Uterus (tissue), 4 donors: ENCODE measurements around the gene EPB41L2. TPM values are rescaled to one million over a fixed set of nuclear protein-coding genes. Genes with fewer than 3 reads are reported as not detected.

ENCODE experiments used
- DNase-seq, 2 donors: peaks; one replicate each; pipeline ENCODE4 v3.0.0-alpha.2; 2019 to 2020
- H3K27ac ChIP-seq, 2 donors: fragments of 200-600 bp; sonication (generic); 1 replicate in 1 of 2; 2 replicates in 1 of 2; pipeline ENCODE4 v1.5.1; 2016 to 2018
- H3K27me3 ChIP-seq, 2 donors: fragments of 200-600 bp; sonication (generic); one replicate each; pipeline ENCODE4 v1.5.1; 2018 to 2019; ENCODE audit warnings: control low read depth in 1 of 2
- H3K36me3 ChIP-seq, 2 donors: fragments of 200-600 bp; sonication (generic); one replicate each; pipeline ENCODE4 v1.5.1; 2019; ENCODE audit warnings: control low read depth in 1 of 2
- H3K4me1 ChIP-seq, 2 donors: fragments of 200-600 bp; sonication (generic); one replicate each; pipeline ENCODE4 v1.5.1; 2018 to 2019; ENCODE audit warnings: control low read depth in 1 of 2
- H3K4me3 ChIP-seq, 2 donors: fragments of 200-600 bp; sonication (generic); 1 replicate in 1 of 2; 2 replicates in 1 of 2; pipeline ENCODE4 v1.5.1; 2018 to 2019; ENCODE audit warnings: mild to moderate bottlenecking in 1 of 2
- H3K9me3 ChIP-seq, 2 donors: fragments of 200-600 bp; sonication (generic); one replicate each; pipeline ENCODE4 v1.5.1; 2019; ENCODE audit warnings: control low read depth in 1 of 2
- POLR2A ChIP-seq, 2 donors: fragments of 450-650 bp; IDR thresholded peaks; one replicate each; pipeline ENCODE4 v1.6.1; 2016; ENCODE audit warnings: antibody characterized with exemption in 2 of 2, mild to moderate bottlenecking in 1 of 2, moderate library complexity in 1 of 2
- intact Hi-C: fragments of 100-400 bp; cut with DNase I; formaldehyde crosslinking; loops from one replicate; pipeline ENCODE4 v1.15.1; 2023; ENCODE audit warnings: low total_unique reads
- total RNA-seq, 4 donors: library from RNA; depleted of rRNA in 3 of 4; stranded (reverse); fragments of >200 nt in 3 of 4; gene quantifications; one replicate each; pipeline versions ENCODE4 v1.1.0 to v1.2.4, GENCODE V29; 2014 to 2023
- TF ChIP-seq, protein P1 (sequence below), 4 experiments: fragments of 200-600 bp in 2 of 4; fragments of 450-650 bp in 2 of 4; sonication (generic) in 2 of 4; IDR thresholded peaks; one replicate each; pipeline ENCODE4 v1.5.1; 2016 to 2019; ENCODE audit warnings: antibody characterized with exemption in 4 of 4, mild to moderate bottlenecking in 2 of 4, moderate library complexity in 1 of 4
- donor health status: DM: yes; HTN: yes; CAD: no.

EPB41L2 gene
- total RNA-seq, 4 donors from 2014 or later: 72.5 to 237 (median 148) TPM

DNA sequence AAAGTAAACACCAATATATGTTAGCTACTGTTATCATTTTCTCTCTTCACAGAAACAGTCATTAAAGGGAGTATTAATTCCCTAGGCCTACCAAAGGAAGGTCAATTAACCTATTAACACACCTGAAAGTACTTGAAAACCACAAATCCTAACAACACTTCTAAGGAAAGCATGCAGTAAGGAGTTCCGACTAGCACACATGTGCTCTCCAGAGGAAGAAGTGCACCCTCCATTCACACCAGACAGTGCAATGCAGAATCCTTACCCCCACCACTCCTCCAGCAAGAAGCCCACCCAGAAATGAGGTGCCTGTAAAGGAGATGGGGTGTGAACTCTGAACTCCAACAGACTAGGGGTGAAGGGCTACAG is 58.7 kb downstream of the EPB41L2 start:
- Histone ChIP-seq H3K9me3 (no peaks in the 10 kb centered on the region), H3K27me3 (no peaks in the 10 kb centered on the region), H3K36me3 (no peaks in the 10 kb centered on the region), H3K27ac (no peak overlapping the region), H3K4me1 (no peaks in the 10 kb centered on the region), H3K4me3 (no peak overlapping the region)
- DNase-seq: no peak
- TF ChIP-seq, protein P1, sequence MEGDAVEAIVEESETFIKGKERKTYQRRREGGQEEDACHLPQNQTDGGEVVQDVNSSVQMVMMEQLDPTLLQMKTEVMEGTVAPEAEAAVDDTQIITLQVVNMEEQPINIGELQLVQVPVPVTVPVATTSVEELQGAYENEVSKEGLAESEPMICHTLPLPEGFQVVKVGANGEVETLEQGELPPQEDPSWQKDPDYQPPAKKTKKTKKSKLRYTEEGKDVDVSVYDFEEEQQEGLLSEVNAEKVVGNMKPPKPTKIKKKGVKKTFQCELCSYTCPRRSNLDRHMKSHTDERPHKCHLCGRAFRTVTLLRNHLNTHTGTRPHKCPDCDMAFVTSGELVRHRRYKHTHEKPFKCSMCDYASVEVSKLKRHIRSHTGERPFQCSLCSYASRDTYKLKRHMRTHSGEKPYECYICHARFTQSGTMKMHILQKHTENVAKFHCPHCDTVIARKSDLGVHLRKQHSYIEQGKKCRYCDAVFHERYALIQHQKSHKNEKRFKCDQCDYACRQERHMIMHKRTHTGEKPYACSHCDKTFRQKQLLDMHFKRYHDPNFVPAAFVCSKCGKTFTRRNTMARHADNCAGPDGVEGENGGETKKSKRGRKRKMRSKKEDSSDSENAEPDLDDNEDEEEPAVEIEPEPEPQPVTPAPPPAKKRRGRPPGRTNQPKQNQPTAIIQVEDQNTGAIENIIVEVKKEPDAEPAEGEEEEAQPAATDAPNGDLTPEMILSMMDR (IDR thresholded peaks at IDR 0.05): no peak
- no peak for TF ChIP-seq POLR2A (IDR thresholded peaks at IDR 0.05)
- intact Hi-C loops: no loop called here

DNA sequence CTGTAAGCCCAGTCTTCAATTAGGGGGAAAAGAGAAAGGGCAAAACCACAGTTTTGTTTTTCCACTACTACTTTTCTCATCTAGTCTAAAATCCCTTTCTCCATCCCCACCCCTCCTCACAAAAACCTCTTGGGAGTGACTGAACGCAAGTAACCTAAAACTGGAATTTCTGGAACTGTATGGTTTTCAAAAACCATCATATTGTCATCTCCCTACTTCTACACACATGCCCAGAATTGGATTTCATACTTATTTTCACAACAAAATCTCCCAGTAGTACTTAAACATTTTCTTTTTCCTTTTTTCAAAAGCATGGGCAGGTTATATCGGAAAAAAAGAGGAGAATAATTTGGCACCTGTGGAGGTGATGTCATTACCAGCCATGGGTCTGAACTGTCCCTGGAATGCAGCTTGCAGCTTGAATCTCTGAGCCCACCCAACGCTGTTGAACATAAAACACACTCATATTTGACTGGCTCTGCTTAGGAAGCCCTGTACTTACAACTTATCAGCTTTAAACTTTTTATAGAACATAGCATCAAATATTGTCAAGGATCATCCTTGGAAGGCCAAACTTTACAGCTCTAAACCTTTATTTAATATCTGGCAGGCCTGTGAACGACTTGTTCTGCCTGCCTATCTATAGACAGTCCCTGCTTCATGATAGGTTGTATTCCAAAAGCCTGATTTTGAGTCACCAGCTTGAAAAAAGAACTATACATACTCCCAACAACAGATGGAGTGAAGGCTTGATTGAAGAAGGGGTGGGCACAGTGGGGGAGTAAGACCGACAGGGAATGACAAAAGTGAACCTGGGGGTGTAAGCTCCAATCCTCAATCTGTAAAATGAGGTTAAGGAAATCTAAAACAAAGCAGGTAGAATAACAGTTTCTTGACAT is 59.3 kb downstream of the EPB41L2 start:
- Histone ChIP-seq H3K4me1 (no peaks in the 10 kb centered on the region), H3K27ac (peak overlapping the region in 1 of 2 donors; percentile 21), H3K9me3 (no peaks in the 10 kb centered on the region), H3K4me3 (no peak overlapping the region), H3K27me3 (no peaks in the 10 kb centered on the region), H3K36me3 (no peaks in the 10 kb centered on the region)
- intact Hi-C loops: no loop called here
- no peak for TF ChIP-seq POLR2A (IDR thresholded peaks at IDR 0.05)
- TF ChIP-seq, protein P1 (IDR thresholded peaks at IDR 0.05): no peak
- no peak for DNase-seq

DNA sequence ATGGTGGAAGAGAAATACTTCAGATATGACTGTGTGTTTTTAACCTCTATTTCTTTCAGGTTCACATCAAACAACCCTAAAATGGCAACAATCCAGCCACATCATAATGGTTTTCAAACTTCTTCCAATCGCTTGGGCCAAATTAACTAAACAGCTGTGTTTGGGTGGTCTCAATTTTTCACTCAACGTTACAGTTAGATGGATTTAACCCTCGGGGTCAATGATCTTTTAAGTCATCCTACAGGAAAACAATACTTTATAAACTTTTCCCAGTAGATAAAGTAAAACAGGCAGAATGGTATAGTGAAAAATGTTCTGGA is 60.4 kb downstream of the EPB41L2 start:
- TF ChIP-seq, protein P1 (IDR thresholded peaks at IDR 0.05): no peak
- no peak for TF ChIP-seq POLR2A (IDR thresholded peaks at IDR 0.05)
- no peaks in the 10 kb centered on the region for H3K27me3 ChIP-seq
- peak overlapping the region in 1 of 2 donors; percentile 3 for H3K27ac ChIP-seq
- H3K9me3 ChIP-seq: no peaks in the 10 kb centered on the region
- H3K4me1 ChIP-seq: no peaks in the 10 kb centered on the region
- intact Hi-C loops: no loop called here
- no peak for DNase-seq
- H3K4me3 ChIP-seq: no peak overlapping the region
- H3K36me3 ChIP-seq: no peaks in the 10 kb centered on the region

DNA sequence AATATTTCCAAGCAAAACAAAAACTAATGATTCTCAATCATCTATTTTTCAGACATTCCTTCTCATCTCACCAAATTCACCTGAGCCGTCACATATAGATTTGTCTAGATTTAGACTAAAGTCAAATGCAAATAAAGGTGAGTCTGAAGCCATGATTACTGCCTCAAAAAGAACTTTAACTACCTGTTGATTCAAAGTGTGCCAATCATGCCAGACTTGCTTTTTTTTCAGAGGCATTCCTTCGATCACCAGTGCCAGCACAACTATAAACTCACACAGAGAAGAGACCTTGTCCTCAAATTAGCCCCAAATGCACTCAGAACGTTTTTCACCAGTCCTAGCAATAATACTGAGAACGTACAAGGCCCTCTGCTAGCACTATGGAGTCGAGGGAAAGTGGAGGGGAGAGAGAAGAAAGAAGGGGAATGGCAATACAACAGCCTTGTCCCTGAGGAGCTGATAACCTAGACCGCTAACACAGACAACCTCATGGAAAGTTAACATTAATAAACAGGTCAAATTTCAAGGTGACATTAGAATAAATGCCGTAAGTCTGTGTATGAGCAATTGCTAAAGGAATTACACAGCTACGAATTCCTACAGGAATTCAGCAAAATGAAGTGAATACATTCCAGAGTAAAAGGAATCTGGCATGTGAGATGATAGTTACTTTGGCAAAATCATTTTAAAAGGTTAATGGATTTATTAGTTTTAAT is 60.9 kb downstream of the EPB41L2 start:
- peak overlapping the region in 1 of 2 donors; percentile 9 for H3K4me3 ChIP-seq
- H3K27ac ChIP-seq: peak overlapping the region in 1 of 2 donors; percentile 3
- intact Hi-C loops: no loop called here
- no peaks in the 10 kb centered on the region for H3K9me3 ChIP-seq
- H3K4me1 ChIP-seq: no peaks in the 10 kb centered on the region
- no peaks in the 10 kb centered on the region for H3K27me3 ChIP-seq
- DNase-seq: no peak
- H3K36me3 ChIP-seq: no peaks in the 10 kb centered on the region
- TF ChIP-seq, protein P1 (IDR thresholded peaks at IDR 0.05): no peak
- TF ChIP-seq POLR2A (IDR thresholded peaks at IDR 0.05): no peak

DNA sequence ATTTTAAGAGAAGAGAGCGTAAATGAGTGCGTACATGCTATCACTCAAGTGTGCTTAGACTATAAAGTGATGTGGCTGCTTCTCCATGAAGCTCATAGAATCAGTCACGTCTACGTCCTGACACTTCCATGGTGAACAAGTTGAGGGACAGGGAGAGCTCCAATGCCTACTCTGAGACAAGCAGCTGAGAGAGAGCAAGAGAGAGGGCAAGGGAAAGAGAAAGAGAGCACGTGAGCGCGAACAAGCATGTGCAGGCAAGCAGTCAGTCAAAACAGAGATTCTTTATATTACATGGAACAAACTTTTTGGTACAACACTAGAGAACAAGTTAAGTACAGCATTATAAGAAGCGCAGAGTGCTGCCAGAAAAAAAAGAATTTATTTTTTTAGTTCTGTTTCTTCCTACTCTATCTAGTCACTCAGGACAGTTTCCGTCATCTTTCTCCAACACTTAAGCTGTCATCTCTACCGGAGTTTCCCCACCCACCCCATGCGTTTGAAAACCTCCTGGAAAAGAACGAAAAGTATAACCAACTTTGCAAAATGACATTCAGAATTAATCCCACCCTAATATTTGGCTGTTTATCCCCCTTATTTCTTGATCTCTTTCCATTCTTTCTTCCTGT is 61.8 kb downstream of the EPB41L2 start:
- no peaks in the 10 kb centered on the region for H3K36me3 ChIP-seq
- H3K27ac ChIP-seq: no peak overlapping the region
- no peaks in the 10 kb centered on the region for H3K27me3 ChIP-seq
- TF ChIP-seq, protein P1 (IDR thresholded peaks at IDR 0.05): no peak
- TF ChIP-seq POLR2A (IDR thresholded peaks at IDR 0.05): no peak
- DNase-seq: no peak
- H3K4me1 ChIP-seq: no peaks in the 10 kb centered on the region
- H3K9me3 ChIP-seq: no peaks in the 10 kb centered on the region
- intact Hi-C loops: no loop called here
- H3K4me3 ChIP-seq: peak overlapping the region in 1 of 2 donors; percentile 9
